C1 segment of cervical spinal cord (tissue), 14 donors: Measurements from ENCODE around the gene LRRC40.
"Not testable (repeated sequence)": the region's sequence is repeated elsewhere in the genome, so short reads cannot be mapped to it uniquely, and the experiment has no call there.

Source experiments
- DNase-seq, 14 donors: peaks; one replicate each; lab custom pipeline; 2025; lab: John Stamatoyannopoulos, UW

Gene LRRC40

DNA sequence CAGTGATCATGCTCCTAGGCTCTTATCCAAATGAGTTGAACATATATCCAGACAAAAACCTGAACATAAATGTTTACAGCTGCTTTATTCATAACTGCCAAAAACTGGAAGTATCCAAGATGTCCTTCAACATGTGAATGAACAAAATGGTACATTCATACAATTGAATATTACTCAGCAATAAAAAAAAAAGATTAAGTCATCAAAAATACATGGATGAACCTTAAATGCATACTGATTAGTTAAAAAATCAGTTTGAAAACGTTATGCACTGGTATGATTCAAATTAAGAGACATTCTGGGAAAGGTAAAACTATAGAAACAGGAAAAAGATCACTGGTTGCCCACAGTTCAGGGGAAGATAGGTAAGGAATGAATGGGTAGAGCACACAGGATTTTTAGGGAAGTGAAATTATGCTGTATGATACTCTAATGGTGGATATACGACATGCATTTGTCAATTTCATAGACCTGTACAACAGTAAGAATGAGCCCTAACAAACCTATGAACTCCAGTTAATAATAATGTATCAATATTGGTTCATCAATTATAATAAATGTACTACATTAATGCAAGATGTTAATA lies 3.1 kb downstream of the LRRC40 start:
- no peak for DNase-seq

- no peak for DNase-seq
These were observed 5.3 kb downstream of the LRRC40 start for GRCh38 chr1:70200065-70200464.

GRCh38 chr1:70196333-70196732 lies 9.0 kb downstream of the LRRC40 start:
- DNase-seq = no peak

- DNase-seq = no peak
These were observed 10.0 kb downstream of the LRRC40 start for GRCh38 chr1:70195342-70195741.

- no peak for DNase-seq
These were observed 10.8 kb downstream of the LRRC40 start for GRCh38 chr1:70194601-70195000.

DNA sequence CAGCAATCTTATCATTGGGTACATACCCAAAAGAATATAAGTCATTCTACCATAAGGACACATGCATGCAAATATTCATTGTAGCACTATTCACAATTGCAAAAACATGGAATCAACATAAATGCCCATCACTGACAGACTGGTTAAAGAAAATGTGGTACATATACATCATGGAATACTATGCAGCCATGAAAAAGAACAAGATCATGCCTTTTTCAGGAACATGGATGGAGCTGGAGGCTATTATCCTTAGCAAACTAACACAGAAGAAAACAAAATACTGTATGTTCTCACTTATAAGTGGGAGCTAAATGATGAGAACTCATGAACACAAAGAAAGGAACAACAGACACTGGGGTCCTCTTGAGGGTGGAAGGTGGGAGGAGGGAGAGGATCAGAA lies 12.9 kb downstream of the LRRC40 start:
- DNase-seq = not testable (repeated sequence)

- no peak for DNase-seq
These were observed 15.2 kb downstream of the LRRC40 start for GRCh38 chr1:70190180-70190579.

GRCh38 chr1:70188522-70188921 lies 16.9 kb downstream of the LRRC40 start:
- no peak for DNase-seq

DNA sequence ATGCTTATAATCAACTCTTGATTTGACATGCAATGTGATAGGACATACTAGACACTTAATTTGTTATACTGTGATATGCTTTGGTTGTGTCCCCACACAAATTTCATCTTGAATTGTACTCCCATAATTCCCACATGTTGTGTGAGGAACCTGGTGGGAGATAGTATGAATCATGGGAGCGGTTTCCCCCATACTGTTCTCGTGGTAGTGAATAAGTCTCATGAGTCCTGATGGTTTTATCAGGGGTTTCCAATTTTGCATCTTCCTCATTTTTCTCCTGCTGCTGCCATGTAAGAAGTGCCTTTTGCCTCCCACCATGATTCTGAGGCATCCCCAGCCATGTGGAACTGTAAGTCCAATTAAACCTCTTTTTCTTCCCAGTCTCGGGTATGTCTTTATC lies 20.2 kb downstream of the LRRC40 start:
- DNase-seq = not testable (repeated sequence)

GRCh38 chr1:70171512-70171911 lies 33.9 kb downstream of the LRRC40 start:
- DNase-seq = no peak

- no peak for DNase-seq
These were observed 36.1 kb downstream of the LRRC40 start for GRCh38 chr1:70169018-70169839.

DNA sequence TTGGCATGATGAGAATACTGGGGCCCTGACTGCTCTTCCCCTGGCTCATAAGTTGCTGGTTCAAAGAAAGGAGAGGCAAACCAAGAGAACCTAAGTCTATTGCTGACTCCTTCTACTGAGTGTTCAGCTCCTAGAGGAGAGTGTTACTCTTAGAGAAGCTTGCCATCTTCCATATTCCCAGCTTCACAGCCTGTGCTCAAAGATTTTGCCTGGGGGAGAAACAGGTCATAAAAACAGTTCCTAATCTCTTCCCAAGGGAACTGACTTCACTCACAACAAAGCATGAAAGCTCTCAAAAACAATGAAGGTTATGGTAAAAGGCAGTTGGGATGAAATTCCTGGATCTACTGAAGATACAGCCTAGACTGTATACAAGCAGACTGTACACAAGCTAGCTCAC lies 37.1 kb downstream of the LRRC40 start:
- no peak for DNase-seq

DNA sequence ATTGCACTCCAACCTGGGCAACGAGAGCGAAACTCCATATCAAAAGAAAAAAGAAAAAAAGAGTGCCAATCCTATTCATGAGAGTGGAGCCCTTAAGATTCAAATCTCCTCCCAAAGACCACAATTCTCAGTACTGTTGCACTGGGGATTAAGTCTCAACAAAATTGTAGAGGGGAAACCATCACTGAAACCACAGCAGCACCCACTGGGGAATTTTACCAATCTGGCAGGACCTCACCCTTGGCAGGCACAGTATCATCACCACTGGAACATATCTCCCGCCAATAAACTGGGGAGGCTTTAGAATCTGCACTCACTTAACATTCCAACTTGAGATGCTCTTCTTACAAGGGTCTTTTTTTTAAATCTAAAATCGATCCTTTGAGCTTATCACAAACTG lies 41.0 kb downstream of the LRRC40 start:
- no peak for DNase-seq

DNA sequence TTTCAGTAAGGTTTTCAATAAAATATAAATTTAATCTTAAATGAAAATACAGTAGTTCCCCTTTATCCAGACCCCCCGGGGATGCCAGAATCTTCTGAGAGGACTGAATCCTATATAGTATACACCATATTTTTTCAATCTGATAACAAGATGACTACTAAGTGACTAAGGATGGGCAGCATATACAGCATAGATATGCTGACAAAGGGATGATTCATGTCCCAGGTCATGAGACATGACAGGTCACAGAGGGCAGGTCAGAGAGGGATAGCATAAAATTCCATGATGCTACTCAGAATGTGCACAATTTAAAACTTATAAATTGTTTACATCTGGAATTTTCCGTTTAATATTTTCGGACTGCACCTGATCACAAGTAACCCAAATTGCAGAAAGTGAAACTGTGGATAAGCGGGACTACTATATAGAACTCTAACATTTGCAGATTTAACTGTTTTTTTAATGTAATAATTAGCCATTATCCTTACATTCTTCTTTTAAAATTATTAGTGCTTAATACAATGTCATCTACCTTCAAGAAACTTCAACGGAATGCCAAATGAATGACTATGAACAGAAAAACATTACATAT lies 48.8 kb downstream of the LRRC40 start:
- DNase-seq = no peak

GRCh38 chr1:70153739-70154138 lies 51.6 kb downstream of the LRRC40 start:
- no peak for DNase-seq

GRCh38 chr1:70150444-70150843 lies 54.9 kb downstream of the LRRC40 start:
- DNase-seq = no peak

DNA sequence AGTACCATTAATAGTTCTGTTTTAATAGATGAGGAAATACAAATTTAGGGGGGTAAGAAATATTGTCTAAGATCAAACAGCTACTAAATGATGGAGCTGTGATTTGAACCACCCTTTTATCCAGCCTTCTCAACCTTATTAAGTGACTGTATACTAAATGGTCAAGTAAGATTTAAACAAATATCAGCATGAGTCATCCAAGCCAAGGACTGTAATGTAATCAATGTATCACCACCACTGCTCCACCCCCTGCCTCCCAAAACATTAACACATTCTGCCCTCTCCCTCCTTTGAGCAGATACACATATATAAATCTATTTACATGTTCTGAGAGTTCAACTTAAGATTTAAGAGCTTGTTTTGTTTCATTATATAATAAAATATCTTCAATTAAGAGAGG lies 58.9 kb downstream of the LRRC40 start:
- no peak for DNase-seq

- DNase-seq = no peak
These were observed 62.2 kb downstream of the LRRC40 start for GRCh38 chr1:70143048-70143659.

DNA sequence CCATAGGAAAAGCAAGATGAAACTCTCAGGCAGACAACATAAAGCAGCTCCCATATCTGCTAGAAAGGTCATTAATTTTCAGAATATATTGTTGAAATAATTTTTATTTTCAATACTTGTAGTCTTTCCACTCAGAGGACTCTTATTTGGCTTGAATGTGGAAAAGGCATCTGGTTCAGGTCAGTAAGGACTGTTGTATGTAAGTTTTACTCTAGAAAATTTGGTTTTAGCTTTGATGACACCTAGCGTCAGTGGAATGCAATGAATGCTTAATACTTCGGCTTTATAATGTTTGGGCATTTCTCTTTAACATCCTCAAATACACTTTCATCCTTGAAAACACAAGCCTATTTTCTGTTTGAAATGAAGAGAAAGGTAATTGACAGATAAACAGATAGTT lies 63.3 kb downstream of the LRRC40 start:
- DNase-seq = no peak

GRCh38 chr1:70140894-70141293 lies 64.5 kb downstream of the LRRC40 start:
- no peak for DNase-seq

GRCh38 chr1:70140343-70140742 lies 65.0 kb downstream of the LRRC40 start:
- DNase-seq = no peak

DNA sequence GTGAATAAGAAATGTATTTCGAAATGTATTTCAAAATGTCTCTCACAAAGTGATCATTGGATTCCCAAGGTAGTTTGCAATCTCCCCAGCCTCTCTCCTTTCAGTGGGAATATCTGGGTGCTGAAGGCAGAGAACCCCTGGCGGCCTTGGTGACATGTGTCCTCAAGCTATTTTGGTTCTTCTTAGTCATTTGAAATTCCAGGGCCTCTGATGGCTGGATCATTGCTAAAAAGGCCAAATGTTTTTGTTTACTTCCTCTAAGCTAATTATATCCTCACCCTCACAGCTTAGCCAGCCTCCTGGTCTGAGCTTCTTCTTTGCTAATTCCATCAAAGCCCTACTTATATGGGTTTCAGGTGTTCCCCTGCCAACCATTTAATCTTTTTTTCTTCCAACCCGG lies 71.2 kb downstream of the LRRC40 start:
- no peak for DNase-seq

DNA sequence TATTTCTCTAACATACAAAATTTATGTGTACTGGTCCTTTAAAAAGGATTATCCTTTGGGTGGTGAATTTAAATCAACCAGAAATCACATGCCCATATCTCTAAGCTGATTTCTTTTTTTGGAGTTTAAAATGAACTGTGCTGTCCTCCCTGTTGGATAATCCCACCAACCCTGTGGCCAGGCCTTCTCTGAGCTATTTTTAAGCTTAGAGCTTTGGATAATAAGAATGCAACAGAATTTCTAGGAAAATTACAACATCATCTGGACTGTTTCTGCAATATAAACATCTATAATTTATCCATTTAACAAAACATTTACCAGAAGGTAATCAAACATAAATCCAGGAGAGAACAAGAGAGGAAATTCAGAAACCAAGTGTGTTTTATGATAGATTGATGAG lies 88.3 kb downstream of the LRRC40 start:
- DNase-seq = no peak
